Measurements from ENCODE around the gene KIF1B. TPM values are rescaled to one million over a fixed set of nuclear protein-coding genes. Genes with fewer than 3 reads are reported as not detected.

KIF1B gene
- total and polyA plus RNA-seq, 9 of the 15 experiments (the other 6 are each of a cell fraction or from before 2014, with no cell fraction given) = 2.8 to 19.8 (median 11.9) TPM

DNA sequence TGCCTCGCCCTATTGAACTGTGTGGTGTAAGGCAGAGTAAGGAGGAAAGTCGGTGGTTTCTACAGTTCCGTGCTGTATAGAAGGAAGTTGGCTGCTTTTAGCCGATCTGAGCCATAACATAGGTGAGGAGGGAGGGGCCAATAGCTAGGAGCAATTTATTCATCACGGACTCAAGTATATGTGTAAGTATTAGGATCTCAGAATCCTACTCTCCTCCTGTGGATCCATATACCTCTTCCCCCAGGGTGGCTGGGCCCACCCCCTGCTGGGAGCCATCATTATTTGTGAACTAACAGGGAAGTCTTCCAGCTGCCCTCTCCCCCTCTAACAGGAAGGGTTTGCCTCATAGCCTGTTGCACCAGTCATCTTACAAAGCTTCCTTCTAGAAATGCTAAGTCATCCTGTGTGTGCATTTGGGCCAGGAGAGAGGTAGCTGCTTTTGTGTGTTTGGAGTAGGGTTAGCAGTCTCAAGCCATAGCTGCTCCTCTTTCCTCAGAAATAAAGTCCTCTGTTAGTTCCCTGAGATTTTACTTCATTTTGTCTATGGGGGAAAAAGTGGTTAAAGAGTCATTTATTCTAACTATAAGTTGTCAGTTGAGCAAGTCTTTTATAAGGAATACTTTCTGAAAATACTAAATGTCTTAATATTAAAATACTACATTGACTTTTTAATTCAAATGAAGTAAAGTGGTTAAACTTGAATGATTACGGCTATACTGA, 205.0 kb downstream of the KIF1B start:
- ChIA-PET CTCF (ENCODE audit: low intra/inter-chr PET ratio) (interaction anchor here (0.6 kb wide), 1 partner anchor 564 kb away, joined by 4 read pairs; no protein-coding TSS in a partner anchor), POLR2A (interaction anchor here (0.5 to 2.3 kb wide), 12 partner anchors 9 to 842 kb away, joined by 3 to 17 read pairs (median 5); partner anchors contain the start of genes CENPS, DFFA, KIF1B and PGD)
- DNase-seq (ENCODE audit: extremely low read depth in 1 of 4, low spot score in 3 of 4) (peak; percentile 72 to 94 (median 82)), FAIRE-seq (peak; percentile 100), ATAC-seq (peak; percentile 98)
- in situ Hi-C loops (cut with MboI) (no loop called here), intact Hi-C loops (cut with micrococcal nuclease) (loop anchor here (2.0 kb wide), 1 partner anchor 17 kb away; the partner anchor contains the start of gene PGD)
- H3K27me3 ChIP-seq (ENCODE audit: control insufficient read depth in 2 of 2, insufficient read depth in 2 of 2, low read length in 2 of 2) = no peaks in the 10 kb centered on the region
- 12% methylated on average over 6 of the region's 6 CpGs for WGBS (ENCODE audit: insufficient coverage, low coverage, missing lambda C conversion rate)
- peaks cover 96% of the 10 kb centered on the region for H3K36me3 ChIP-seq (ENCODE audit: control insufficient read depth, insufficient read depth, low read length)
- no peaks in the 10 kb centered on the region for H3K9me3 ChIP-seq (replicated peaks; ENCODE audit: control insufficient read depth, insufficient read depth, low read depth, low read length)
- H4K20me1 ChIP-seq (replicated peaks; ENCODE audit: control insufficient read depth, insufficient read depth, low read length) = no peaks in the 10 kb centered on the region; the same call in 1 of the 2 replicates
- H3K9me1 ChIP-seq (ENCODE audit: control insufficient read depth, insufficient read depth, low read length) = no peaks in the 10 kb centered on the region
- peaks cover 12% of the 10 kb centered on the region; the same call in 2 of the 3 replicates for H3K79me2 ChIP-seq (ENCODE audit: control insufficient read depth, insufficient read depth, low read length)
- H3K27ac ChIP-seq (ENCODE audit: extremely low read depth, low read depth, low read length) = peak overlapping the region; percentile 96
- peaks cover 8 to 14% of the 10 kb centered on the region in 2 experiments; a peak in 4 of 5 replicates for H3K4me1 ChIP-seq (replicated peaks in 1 of 2; ENCODE audit: control insufficient read depth in 2 of 2, insufficient read depth in 2 of 2, low read length in 2 of 2)
- peak overlapping the region; percentile 67 for H2AFZ ChIP-seq (ENCODE audit: low read depth, low read length)
- BruUV-seq (replicated peaks) = no TSS peak
- peak overlapping the region in 1 of 2 experiments; percentile 68; a peak in 3 of 4 replicates for H3K9ac ChIP-seq (ENCODE audit: insufficient read depth in 1 of 2, low read depth in 2 of 2, low read length in 2 of 2)
- no peak overlapping the region for H3K4me3 ChIP-seq
- H3K4me2 ChIP-seq (ENCODE audit: insufficient read depth, low read length) = peak overlapping the region; percentile 56
- TF ChIP-seq SNIP1 (IDR thresholded peaks at IDR 0.05; ENCODE audit: low read depth) (no peak), DPF2 (IDR thresholded peaks at IDR 0.05) (peak; percentile 93), ZNF780A (CRISPR knock-in tag; IDR thresholded peaks at IDR 0.05) (no peak), TCF7L2 (IDR thresholded peaks at IDR 0.05; ENCODE audit: low read depth, low read length) (no peak), MAFF (IDR thresholded peaks at IDR 0.05; ENCODE audit: low read length) (peak; percentile 98), SRSF9 (IDR thresholded peaks at IDR 0.05; ENCODE audit: borderline replicate concordance, low read depth, low read length) (no peak), NUFIP1 (IDR thresholded peaks at IDR 0.05; ENCODE audit: partially characterized antibody) (no peak), POLR2B (IDR thresholded peaks at IDR 0.05; ENCODE audit: low read depth, partially characterized antibody) (peak; percentile 31), HNRNPH1 (optimal IDR thresholded peaks at IDR 0.05; ENCODE audit: low read depth, low read length) (no peak), MCM7 (IDR thresholded peaks at IDR 0.05) (no peak; a peak in 1 of 4 replicates), ZNF584 (CRISPR knock-in tag; IDR thresholded peaks at IDR 0.05; ENCODE audit: low read depth) (peak; percentile 78; the same call in 1 of the 2 replicates), POLR2G (IDR thresholded peaks at IDR 0.05; ENCODE audit: low read depth, low read length) (peak; percentile 18; the same call in 1 of the 2 replicates), ZNF175 (CRISPR knock-in tag; IDR thresholded peaks at IDR 0.05; ENCODE audit: low read depth) (peak; percentile 87), HCFC1 (IDR thresholded peaks at IDR 0.05; ENCODE audit: low read depth, low read length) (peak; percentile 60; the same call in 1 of the 2 replicates), ETV1 (tag; conservative IDR thresholded peaks at IDR 0.05; ENCODE audit: low read depth) (peak; percentile 90), TARDBP (IDR thresholded peaks at IDR 0.05) (0 out of 2 replicates have a peak, but pooled peaks have one; percentile 19), LEF1 (IDR thresholded peaks at IDR 0.05) (peak; percentile 86), NFRKB (IDR thresholded peaks at IDR 0.05; ENCODE audit: low read depth) (peak; percentile 77)
- TF ChIP-seq, protein P1, sequence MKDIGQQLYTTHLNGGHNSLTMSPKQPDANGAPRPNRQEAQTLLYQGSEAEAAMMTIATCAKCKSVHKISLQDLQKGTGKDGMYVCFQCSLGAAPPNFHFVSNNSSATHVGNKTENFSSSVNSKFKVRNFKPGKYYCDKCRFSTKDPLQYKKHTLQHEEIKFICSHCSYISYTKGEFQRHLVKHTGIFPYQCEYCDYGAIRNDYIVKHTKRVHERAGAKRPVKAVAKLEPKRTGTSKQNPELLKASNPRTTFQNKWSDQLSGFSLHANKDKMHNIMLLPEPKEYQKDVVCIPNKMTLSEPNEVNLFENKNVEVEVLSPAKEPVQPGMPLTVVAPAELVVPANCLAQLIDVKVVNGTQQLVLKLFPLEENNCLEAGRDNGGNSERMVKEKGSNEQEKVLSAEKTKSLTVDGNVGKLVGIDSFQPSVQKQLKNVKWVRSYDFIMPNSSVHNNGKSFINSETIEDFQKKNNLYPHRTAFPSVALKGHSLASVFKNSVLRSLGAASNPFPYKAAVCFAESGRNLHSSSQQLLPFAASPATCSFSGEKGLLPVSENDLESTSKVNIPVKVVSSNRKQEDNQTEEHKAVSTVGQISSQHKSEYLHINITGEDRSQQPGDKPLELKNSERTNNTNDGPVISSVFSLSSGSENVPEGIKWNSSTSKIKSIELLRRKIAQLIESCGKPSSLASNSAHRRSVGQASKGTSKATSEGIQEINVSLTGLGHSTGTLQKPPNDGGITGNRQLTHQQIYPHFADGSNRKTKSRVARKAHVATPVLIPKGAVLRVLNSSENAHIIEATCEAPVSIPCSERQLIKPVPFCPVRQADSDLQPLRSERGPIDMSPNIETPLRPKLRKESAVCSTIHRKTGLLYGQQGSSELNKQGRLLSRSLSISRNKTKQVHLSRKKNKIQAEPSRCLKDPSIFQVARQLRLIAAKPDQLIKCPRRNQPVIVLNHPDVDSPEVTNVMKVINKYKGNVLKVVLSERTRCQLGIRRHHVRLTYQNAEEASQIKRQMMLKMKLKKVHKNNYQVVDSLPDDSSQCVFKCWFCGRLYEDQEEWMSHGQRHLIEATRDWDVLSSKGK (CRISPR knock-in tag; IDR thresholded peaks at IDR 0.05) = no peak
- TF ChIP-seq, protein P2, sequence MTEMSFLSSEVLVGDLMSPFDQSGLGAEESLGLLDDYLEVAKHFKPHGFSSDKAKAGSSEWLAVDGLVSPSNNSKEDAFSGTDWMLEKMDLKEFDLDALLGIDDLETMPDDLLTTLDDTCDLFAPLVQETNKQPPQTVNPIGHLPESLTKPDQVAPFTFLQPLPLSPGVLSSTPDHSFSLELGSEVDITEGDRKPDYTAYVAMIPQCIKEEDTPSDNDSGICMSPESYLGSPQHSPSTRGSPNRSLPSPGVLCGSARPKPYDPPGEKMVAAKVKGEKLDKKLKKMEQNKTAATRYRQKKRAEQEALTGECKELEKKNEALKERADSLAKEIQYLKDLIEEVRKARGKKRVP (CRISPR knock-in tag; IDR thresholded peaks at IDR 0.05) = peak; percentile 72
